RWPE2 (cell line): ENCODE results near the gene PPAN.

Experiments used
- ATAC-seq: fragments of 200-7000 bp; cut with Tn5 transposase; 3 replicates; pipeline ENCODE4 v1.9.1; 2021; ENCODE audit warnings: low read depth
- DNase-seq: peaks from one replicate; pipeline ENCODE4 v3.0.0-alpha.2; 2020; ENCODE audit warnings: low spot score
- H3K27ac ChIP-seq: fragments of 450-650 bp; 2 replicates; pipeline ENCODE4 v1.5.1; 2017; ENCODE audit warnings: mild to moderate bottlenecking; ENCODE audit not compliant: poor library complexity, severe bottlenecking
- H3K27me3 ChIP-seq: fragments of 250-450 bp; sonication (Bioruptor Pico); 2 replicates; pipeline ENCODE4 v1.5.1; 2021; ENCODE audit warnings: mild to moderate bottlenecking, moderate library complexity; ENCODE audit not compliant: insufficient read depth, poor library complexity, severe bottlenecking
- H3K36me3 ChIP-seq: fragments of 250-450 bp; sonication (Bioruptor Pico); 2 replicates; pipeline ENCODE4 v1.5.1; 2020; ENCODE audit warnings: low read depth, mild to moderate bottlenecking, moderate library complexity
- H3K4me1 ChIP-seq: fragments of 250-450 bp; sonication (Bioruptor Pico); 2 replicates; pipeline ENCODE4 v1.5.1; 2021; ENCODE audit warnings: mild to moderate bottlenecking, moderate library complexity; ENCODE audit not compliant: insufficient read depth, poor library complexity, severe bottlenecking
- H3K4me3 ChIP-seq: fragments of 250-450 bp; sonication (Bioruptor Pico); 2 replicates; pipeline ENCODE4 v1.5.1; 2021; ENCODE audit warnings: mild to moderate bottlenecking, moderate library complexity; ENCODE audit not compliant: severe bottlenecking
- H3K9me3 ChIP-seq: fragments of 250-450 bp; sonication (Bioruptor Pico); 2 replicates; pipeline ENCODE4 v1.5.1; 2021; ENCODE audit warnings: mild to moderate bottlenecking, moderate library complexity; ENCODE audit not compliant: severe bottlenecking
- TF ChIP-seq, protein P1 (sequence below): fragments of 450-650 bp; IDR thresholded peaks from one replicate; pipeline ENCODE4 v1.5.1; 2017; ENCODE audit warnings: mild to moderate bottlenecking, moderate library complexity; ENCODE audit not compliant: poor library complexity, severe bottlenecking

Gene PPAN

DNA sequence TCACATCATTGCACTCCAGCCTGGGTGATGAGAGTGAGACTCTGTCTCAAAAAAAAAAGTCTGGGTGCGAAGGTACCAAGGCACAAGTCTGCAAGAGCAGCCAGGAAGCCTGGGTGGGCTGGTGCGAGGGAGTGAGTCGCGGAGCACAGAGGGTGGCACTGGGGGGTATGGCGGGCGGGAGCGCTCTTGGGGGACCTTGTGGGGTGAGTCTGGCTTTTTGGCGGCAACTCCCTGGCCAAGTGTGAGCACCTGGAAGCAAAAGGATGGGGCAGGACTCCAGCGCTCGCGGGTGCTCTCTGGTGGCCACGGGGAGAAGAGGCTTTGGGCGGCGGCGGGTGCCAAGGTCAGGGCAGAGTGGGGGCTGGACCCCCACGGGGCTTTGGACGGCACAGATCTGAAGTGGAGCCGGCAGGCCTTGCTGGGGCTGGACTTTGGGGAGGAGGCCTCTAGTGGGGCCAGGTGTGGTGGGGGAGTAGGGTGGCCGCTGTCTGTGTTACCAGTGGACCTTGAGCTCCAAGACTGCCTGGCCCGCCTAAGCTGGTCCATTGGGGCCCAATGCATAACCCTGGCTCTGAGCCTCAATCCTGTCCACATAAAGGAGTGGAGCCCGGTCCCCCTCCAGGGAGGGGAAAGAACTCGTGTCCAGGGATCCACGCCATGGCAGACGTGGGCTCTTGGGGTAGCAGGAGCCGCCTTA lies 6.9 kb downstream of the PPAN start:
- H3K27ac ChIP-seq, result peak overlapping the region; percentile 42
- H3K4me1 ChIP-seq, result no peaks in the 10 kb centered on the region
- H3K4me3 ChIP-seq, result no peak overlapping the region
- H3K9me3 ChIP-seq, result no peaks in the 10 kb centered on the region
- DNase-seq, result no peak
- peak; percentile 26 for ATAC-seq
- H3K36me3 ChIP-seq, result peaks cover 74% of the 10 kb centered on the region
- TF ChIP-seq, protein P1, sequence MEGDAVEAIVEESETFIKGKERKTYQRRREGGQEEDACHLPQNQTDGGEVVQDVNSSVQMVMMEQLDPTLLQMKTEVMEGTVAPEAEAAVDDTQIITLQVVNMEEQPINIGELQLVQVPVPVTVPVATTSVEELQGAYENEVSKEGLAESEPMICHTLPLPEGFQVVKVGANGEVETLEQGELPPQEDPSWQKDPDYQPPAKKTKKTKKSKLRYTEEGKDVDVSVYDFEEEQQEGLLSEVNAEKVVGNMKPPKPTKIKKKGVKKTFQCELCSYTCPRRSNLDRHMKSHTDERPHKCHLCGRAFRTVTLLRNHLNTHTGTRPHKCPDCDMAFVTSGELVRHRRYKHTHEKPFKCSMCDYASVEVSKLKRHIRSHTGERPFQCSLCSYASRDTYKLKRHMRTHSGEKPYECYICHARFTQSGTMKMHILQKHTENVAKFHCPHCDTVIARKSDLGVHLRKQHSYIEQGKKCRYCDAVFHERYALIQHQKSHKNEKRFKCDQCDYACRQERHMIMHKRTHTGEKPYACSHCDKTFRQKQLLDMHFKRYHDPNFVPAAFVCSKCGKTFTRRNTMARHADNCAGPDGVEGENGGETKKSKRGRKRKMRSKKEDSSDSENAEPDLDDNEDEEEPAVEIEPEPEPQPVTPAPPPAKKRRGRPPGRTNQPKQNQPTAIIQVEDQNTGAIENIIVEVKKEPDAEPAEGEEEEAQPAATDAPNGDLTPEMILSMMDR, result peak; percentile 73
- H3K27me3 ChIP-seq, result no peaks in the 10 kb centered on the region

DNA sequence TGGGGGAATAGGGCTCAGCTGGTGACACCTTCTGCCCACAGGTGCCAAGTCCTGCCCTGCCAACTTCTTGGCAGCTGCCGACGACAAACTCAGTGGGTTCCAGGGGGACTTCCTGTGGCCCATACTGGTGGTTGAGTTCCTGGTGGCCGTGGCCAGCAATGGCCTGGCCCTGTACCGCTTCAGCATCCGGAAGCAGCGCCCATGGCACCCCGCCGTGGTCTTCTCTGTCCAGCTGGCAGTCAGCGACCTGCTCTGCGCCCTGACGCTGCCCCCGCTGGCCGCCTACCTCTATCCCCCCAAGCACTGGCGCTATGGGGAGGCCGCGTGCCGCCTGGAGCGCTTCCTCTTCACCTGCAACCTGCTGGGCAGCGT lies 7.4 kb downstream of the PPAN start:
- ATAC-seq, result no peak
- Histone ChIP-seq H3K27me3 (no peaks in the 10 kb centered on the region), H3K4me1 (no peaks in the 10 kb centered on the region), H3K4me3 (no peak overlapping the region), H3K9me3 (no peaks in the 10 kb centered on the region), H3K27ac (no peak overlapping the region), H3K36me3 (peaks cover 74% of the 10 kb centered on the region)
- TF ChIP-seq, protein P1, result peak; percentile 6
- no peak for DNase-seq

DNA sequence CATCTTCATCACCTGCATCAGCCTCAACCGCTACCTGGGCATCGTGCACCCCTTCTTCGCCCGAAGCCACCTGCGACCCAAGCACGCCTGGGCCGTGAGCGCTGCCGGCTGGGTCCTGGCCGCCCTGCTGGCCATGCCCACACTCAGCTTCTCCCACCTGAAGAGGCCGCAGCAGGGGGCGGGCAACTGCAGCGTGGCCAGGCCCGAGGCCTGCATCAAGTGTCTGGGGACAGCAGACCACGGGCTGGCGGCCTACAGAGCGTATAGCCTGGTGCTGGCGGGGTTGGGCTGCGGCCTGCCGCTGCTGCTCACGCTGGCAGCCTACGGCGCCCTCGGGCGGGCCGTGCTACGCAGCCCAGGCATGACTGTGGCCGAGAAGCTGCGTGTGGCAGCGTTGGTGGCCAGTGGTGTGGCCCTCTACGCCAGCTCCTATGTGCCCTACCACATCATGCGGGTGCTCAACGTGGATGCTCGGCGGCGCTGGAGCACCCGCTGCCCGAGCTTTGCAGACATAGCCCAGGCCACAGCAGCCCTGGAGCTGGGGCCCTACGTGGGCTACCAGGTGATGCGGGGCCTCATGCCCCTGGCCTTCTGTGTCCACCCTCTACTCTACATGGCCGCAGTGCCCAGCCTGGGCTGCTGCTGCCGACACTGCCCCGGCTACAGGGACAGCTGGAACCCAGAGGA lies 7.9 kb downstream of the PPAN start:
- peaks cover 73% of the 10 kb centered on the region for H3K36me3 ChIP-seq
- no peak overlapping the region for H3K27ac ChIP-seq
- TF ChIP-seq, protein P1, result no peak
- DNase-seq (no peak), ATAC-seq (peak; percentile 6)
- H3K4me3 ChIP-seq, result no peak overlapping the region
- H3K4me1 ChIP-seq, result no peaks in the 10 kb centered on the region
- H3K27me3 ChIP-seq, result no peaks in the 10 kb centered on the region
- no peaks in the 10 kb centered on the region for H3K9me3 ChIP-seq

DNA sequence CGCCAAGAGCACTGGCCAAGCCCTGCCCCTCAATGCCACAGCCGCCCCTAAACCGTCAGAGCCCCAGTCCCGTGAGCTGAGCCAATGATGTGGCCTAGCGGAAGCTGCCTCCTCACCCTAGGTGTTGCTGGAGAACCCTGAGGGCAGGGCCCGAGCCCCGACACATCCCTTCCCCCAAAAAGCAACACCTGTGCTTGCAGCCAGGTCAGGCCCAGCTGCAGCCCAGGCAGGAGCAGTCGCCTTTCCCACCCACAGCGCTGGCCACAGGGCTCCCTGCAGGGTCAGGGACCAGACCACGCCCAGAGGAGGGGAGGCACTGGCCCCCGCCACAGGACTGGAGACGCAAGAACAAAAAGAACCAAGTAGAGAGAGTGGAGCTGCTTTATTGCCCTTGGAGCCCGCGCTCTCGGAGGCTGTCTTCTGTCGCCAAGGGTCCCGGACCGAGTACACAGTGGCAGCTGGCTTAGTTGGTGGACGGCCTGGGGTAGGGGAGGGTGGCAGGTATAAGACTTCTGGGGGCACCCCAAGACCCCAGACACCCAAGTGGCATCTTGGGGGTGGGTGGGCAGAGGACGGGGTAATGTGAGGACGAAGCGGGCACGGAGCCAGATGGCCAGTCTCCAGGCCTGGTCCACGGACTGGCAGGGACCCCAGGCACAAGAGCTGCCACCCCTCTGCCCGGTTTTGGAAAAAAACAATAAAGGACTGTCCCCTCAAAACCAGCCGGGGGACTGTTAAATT lies 8.7 kb downstream of the PPAN start:
- TF ChIP-seq, protein P1, result no peak
- H3K36me3 ChIP-seq, result peaks cover 65% of the 10 kb centered on the region
- H3K4me1 ChIP-seq, result no peaks in the 10 kb centered on the region
- ATAC-seq (peak; percentile 1), DNase-seq (no peak)
- H3K4me3 ChIP-seq, result no peak overlapping the region
- H3K27ac ChIP-seq, result no peak overlapping the region
- no peaks in the 10 kb centered on the region for H3K27me3 ChIP-seq
- no peaks in the 10 kb centered on the region for H3K9me3 ChIP-seq
